ENCODE results near the gene GNAS-AS1. TPM values are rescaled to one million over a fixed set of nuclear protein-coding genes. Genes with fewer than 3 reads are reported as not detected.
A peak's percentile ranks its signal among the peaks of the same experiment; 100 is the strongest.

The GNAS-AS1 gene
- 4.0 and 6.3 TPM in 2 replicates for total RNA-seq (2014; rRNA removed; shearing (Covaris generic); ENCODE audit: low replicate concordance)

- peak; percentile 96 for DNase-seq
- peak within 1 kb of the TSS; percentile 71 for H3K4me2 ChIP-seq (ENCODE audit: low read depth, low read length, poor library complexity, severe bottlenecking)
- 0 out of 2 replicates have a peak, but pooled peaks cover 8% of the 10 kb centered on the region for H4K20me1 ChIP-seq (ENCODE audit: insufficient read depth, low read depth, low read length)
- peaks cover 48% of the 10 kb centered on the region for H3K79me2 ChIP-seq (ENCODE audit: low read length)
- peaks cover 19% of the 10 kb centered on the region for H3K4me1 ChIP-seq (ENCODE audit: low read length)
- no peaks in the 10 kb centered on the region for H3K9me2 ChIP-seq (replicated peaks; ENCODE audit: insufficient read depth, low read length)
- no peaks in the 10 kb centered on the region for H3K36me3 ChIP-seq (ENCODE audit: insufficient read depth, low read length)
- no peak within 1 kb of the TSS for H2AFZ ChIP-seq (ENCODE audit: low read length)
- no peaks in the 10 kb centered on the region for H3K9me3 ChIP-seq (ENCODE audit: low read length)
- peak within 1 kb of the TSS; percentile 73 for H3K4me3 ChIP-seq (ENCODE audit: low read length)
- H3K27ac ChIP-seq (ENCODE audit: low read length), result no peak within 1 kb of the TSS
- no peaks in the 10 kb centered on the region for H3K27me3 ChIP-seq (ENCODE audit: low read length)
- peak within 1 kb of the TSS; percentile 75 for H3K9ac ChIP-seq (ENCODE audit: low read length)
Measured at GRCh38 chr20:58850693-58851174, at the start of gene GNAS-AS1. TSS of gene GNAS-AS1 (minus strand) at chr20:58850902.

- Histone ChIP-seq H3K4me2 (ENCODE audit: low read depth, low read length, poor library complexity, severe bottlenecking) (no peak overlapping the region), H3K36me3 (ENCODE audit: insufficient read depth, low read length) (peaks cover 68% of the 10 kb centered on the region), H3K4me3 (ENCODE audit: low read length) (no peak overlapping the region), H3K9me2 (replicated peaks; ENCODE audit: insufficient read depth, low read length) (no peaks in the 10 kb centered on the region), H2AFZ (ENCODE audit: low read length) (no peak overlapping the region), H3K4me1 (ENCODE audit: low read length) (peaks cover 31% of the 10 kb centered on the region), H3K9me3 (ENCODE audit: low read length) (no peaks in the 10 kb centered on the region), H3K27ac (ENCODE audit: low read length) (no peak overlapping the region), H4K20me1 (ENCODE audit: insufficient read depth, low read depth, low read length) (peaks cover 26% of the 10 kb centered on the region), H3K9ac (ENCODE audit: low read length) (no peak overlapping the region), H3K79me2 (ENCODE audit: low read length) (peaks cover 71% of the 10 kb centered on the region), H3K27me3 (ENCODE audit: low read length) (no peaks in the 10 kb centered on the region)
- DNase-seq, result no peak
Measured at GRCh38 chr20:58900397-58900796, 49.7 kb upstream of the GNAS-AS1 start.

DNA sequence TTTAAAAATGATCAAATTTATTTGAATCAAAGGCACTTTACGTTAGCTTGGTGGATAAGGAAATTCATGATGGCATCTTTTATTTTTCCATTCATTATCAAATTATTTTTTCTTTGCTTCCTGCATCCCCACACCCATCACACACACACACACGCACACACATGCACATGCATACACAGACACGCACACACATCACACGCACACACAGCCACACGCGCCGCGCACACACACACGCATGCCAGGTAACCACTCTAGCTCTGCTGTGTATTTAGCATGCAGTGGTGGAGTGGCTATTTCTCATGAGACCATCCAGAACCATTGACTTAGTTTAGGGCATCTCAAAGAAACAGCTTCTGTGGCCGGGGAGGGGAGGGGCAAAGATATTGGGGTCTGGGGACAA, 48.8 kb upstream of the GNAS-AS1 start:
- no peak overlapping the region for H3K27ac ChIP-seq (ENCODE audit: low read length)
- H3K4me3 ChIP-seq (ENCODE audit: low read length), result no peak overlapping the region
- H4K20me1 ChIP-seq (ENCODE audit: insufficient read depth, low read depth, low read length), result peaks cover 35% of the 10 kb centered on the region
- DNase-seq, result no peak
- no peaks in the 10 kb centered on the region for H3K9me3 ChIP-seq (ENCODE audit: low read length)
- H3K79me2 ChIP-seq (ENCODE audit: low read length), result peaks cover 80% of the 10 kb centered on the region
- H2AFZ ChIP-seq (ENCODE audit: low read length), result no peak overlapping the region
- peaks cover 68% of the 10 kb centered on the region for H3K36me3 ChIP-seq (ENCODE audit: insufficient read depth, low read length)
- no peak overlapping the region for H3K9ac ChIP-seq (ENCODE audit: low read length)
- no peaks in the 10 kb centered on the region for H3K9me2 ChIP-seq (replicated peaks; ENCODE audit: insufficient read depth, low read length)
- H3K4me1 ChIP-seq (ENCODE audit: low read length), result peaks cover 31% of the 10 kb centered on the region
- no peak overlapping the region for H3K4me2 ChIP-seq (ENCODE audit: low read depth, low read length, poor library complexity, severe bottlenecking)
- no peaks in the 10 kb centered on the region for H3K27me3 ChIP-seq (ENCODE audit: low read length)

DNA sequence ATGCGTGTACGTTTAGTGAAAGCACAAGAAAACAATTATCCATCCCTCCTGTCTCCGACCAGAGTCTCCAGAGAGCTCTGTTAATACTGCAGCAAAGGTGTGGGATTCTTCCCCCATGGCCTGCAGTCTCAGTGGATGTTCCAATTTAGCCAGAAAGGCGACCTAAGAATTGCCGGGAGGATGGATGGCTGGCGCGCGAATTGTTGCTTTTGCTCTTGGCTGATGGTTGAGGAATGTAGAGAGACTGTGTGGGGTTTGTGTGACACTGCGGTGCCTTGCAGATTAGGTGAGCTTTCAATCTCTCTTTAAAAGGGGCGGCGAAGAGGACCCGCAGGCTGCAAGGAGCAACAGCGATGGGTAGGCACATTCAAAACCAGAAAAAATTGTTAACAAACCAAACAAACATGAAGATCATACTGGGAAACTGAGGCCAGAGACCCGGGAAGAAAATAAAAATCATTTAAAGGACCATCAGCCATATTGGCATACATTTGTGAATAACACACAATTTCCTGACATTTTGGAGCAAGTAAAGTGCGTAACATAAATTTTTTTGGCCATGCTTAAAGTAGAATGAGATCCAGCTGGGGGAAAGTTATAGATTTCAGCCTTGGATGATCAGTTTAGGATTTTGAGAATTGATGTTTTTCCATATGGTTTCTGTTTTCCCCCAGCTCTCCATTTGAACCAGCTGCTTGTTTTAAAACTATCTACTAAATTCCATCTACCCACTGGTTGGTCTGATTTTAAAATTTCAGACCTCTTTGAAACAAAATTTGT, 48.1 kb upstream of the GNAS-AS1 start:
- H3K9me3 ChIP-seq (ENCODE audit: low read length), result no peaks in the 10 kb centered on the region
- H2AFZ ChIP-seq (ENCODE audit: low read length), result no peak overlapping the region
- no peak for DNase-seq
- no peak overlapping the region for H3K27ac ChIP-seq (ENCODE audit: low read length)
- peaks cover 42% of the 10 kb centered on the region for H4K20me1 ChIP-seq (ENCODE audit: insufficient read depth, low read depth, low read length)
- H3K4me3 ChIP-seq (ENCODE audit: low read length), result no peak overlapping the region
- peaks cover 35% of the 10 kb centered on the region for H3K4me1 ChIP-seq (ENCODE audit: low read length)
- no peaks in the 10 kb centered on the region for H3K27me3 ChIP-seq (ENCODE audit: low read length)
- H3K9me2 ChIP-seq (replicated peaks; ENCODE audit: insufficient read depth, low read length), result no peaks in the 10 kb centered on the region
- no peak overlapping the region for H3K4me2 ChIP-seq (ENCODE audit: low read depth, low read length, poor library complexity, severe bottlenecking)
- H3K36me3 ChIP-seq (ENCODE audit: insufficient read depth, low read length), result peaks cover 70% of the 10 kb centered on the region
- H3K79me2 ChIP-seq (ENCODE audit: low read length), result peaks cover 87% of the 10 kb centered on the region
- no peak overlapping the region for H3K9ac ChIP-seq (ENCODE audit: low read length)

DNA sequence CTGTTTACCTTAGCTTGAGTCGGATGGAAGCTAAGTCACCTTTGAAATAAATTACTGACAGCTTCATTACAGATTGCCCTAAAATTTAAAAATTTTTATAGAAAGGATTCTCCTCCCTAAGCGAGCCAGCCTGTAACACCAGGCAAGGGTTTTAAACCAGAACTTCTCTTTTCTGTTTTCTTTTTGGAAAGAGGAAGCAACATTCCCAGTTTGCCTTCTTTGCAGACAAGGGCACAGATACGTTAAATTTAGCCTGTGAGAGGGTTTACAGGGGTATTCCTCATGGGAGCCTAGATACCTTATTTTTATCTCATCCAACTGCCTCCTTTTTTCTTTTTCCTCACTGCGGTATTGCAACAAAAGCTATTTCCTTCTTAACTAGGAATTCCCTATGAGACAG, 46.8 kb upstream of the GNAS-AS1 start:
- Histone ChIP-seq H4K20me1 (ENCODE audit: insufficient read depth, low read depth, low read length) (peaks cover 39% of the 10 kb centered on the region), H3K4me2 (ENCODE audit: low read depth, low read length, poor library complexity, severe bottlenecking) (no peak overlapping the region), H3K27me3 (ENCODE audit: low read length) (no peaks in the 10 kb centered on the region), H3K4me3 (ENCODE audit: low read length) (no peak overlapping the region), H3K9me2 (replicated peaks; ENCODE audit: insufficient read depth, low read length) (no peaks in the 10 kb centered on the region), H3K27ac (ENCODE audit: low read length) (no peak overlapping the region), H3K4me1 (ENCODE audit: low read length) (peaks cover 42% of the 10 kb centered on the region), H3K36me3 (ENCODE audit: insufficient read depth, low read length) (peaks cover 63% of the 10 kb centered on the region), H3K9me3 (ENCODE audit: low read length) (no peaks in the 10 kb centered on the region), H3K9ac (ENCODE audit: low read length) (no peak overlapping the region), H2AFZ (ENCODE audit: low read length) (no peak overlapping the region), H3K79me2 (ENCODE audit: low read length) (peaks cover 95% of the 10 kb centered on the region)
- peak; percentile 40 for DNase-seq

DNA sequence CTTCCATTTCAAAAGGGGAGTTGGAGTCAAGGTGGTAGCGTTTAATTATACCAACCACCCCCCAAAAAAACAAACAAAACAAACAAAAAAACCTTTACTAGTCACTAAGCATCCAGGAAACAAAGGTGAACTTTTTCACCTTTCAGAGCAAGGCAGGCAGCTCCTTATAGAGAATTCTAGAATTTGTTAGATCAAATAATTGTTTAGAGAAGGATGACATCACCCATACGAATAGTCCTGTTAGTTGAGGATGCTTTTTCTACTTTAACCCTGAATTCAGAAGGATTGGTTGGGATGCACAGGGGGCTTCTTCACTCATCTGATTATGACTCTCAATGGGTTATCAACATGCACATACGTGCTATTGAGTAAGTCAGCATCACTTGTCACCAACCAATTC, 46.1 kb upstream of the GNAS-AS1 start:
- H3K79me2 ChIP-seq (ENCODE audit: low read length), result peaks cover 96% of the 10 kb centered on the region
- H3K27me3 ChIP-seq (ENCODE audit: low read length), result no peaks in the 10 kb centered on the region
- H3K9me3 ChIP-seq (ENCODE audit: low read length), result no peaks in the 10 kb centered on the region
- H3K4me2 ChIP-seq (ENCODE audit: low read depth, low read length, poor library complexity, severe bottlenecking), result no peak overlapping the region
- peaks cover 39% of the 10 kb centered on the region for H4K20me1 ChIP-seq (ENCODE audit: insufficient read depth, low read depth, low read length)
- peaks cover 40% of the 10 kb centered on the region for H3K4me1 ChIP-seq (ENCODE audit: low read length)
- no peak overlapping the region for H3K4me3 ChIP-seq (ENCODE audit: low read length)
- H3K9ac ChIP-seq (ENCODE audit: low read length), result no peak overlapping the region
- H3K27ac ChIP-seq (ENCODE audit: low read length), result no peak overlapping the region
- H2AFZ ChIP-seq (ENCODE audit: low read length), result no peak overlapping the region
- DNase-seq, result no peak
- peaks cover 58% of the 10 kb centered on the region for H3K36me3 ChIP-seq (ENCODE audit: insufficient read depth, low read length)
- H3K9me2 ChIP-seq (replicated peaks; ENCODE audit: insufficient read depth, low read length), result no peaks in the 10 kb centered on the region

- Histone ChIP-seq H2AFZ (ENCODE audit: low read length) (no peak overlapping the region), H3K9ac (ENCODE audit: low read length) (no peak overlapping the region), H3K27ac (ENCODE audit: low read length) (peak overlapping the region; percentile 90; the same call in 1 of the 2 replicates), H3K9me3 (ENCODE audit: low read length) (no peaks in the 10 kb centered on the region), H3K4me2 (ENCODE audit: low read depth, low read length, poor library complexity, severe bottlenecking) (no peak overlapping the region), H3K4me3 (ENCODE audit: low read length) (no peak overlapping the region), H3K27me3 (ENCODE audit: low read length) (no peaks in the 10 kb centered on the region), H3K79me2 (ENCODE audit: low read length) (peaks cover 89% of the 10 kb centered on the region), H3K9me2 (replicated peaks; ENCODE audit: insufficient read depth, low read length) (no peaks in the 10 kb centered on the region), H4K20me1 (ENCODE audit: insufficient read depth, low read depth, low read length) (peaks cover 39% of the 10 kb centered on the region), H3K36me3 (ENCODE audit: insufficient read depth, low read length) (peaks cover 53% of the 10 kb centered on the region), H3K4me1 (ENCODE audit: low read length) (peaks cover 41% of the 10 kb centered on the region)
- no peak for DNase-seq
Measured at GRCh38 chr20:58895448-58896180, 44.9 kb upstream of the GNAS-AS1 start.

Measured in Karpas-422 (cell line).